ENCODE results near the gene FOXQ1. TPM values are rescaled to one million over a fixed set of nuclear protein-coding genes. Genes with fewer than 3 reads are reported as not detected.

The FOXQ1 gene
- total and polyA plus RNA-seq, 10 of the 15 experiments (the other 5 are each of a cell fraction or from before 2014, with no cell fraction given) = 0.08 TPM; not detected in 9

DNA sequence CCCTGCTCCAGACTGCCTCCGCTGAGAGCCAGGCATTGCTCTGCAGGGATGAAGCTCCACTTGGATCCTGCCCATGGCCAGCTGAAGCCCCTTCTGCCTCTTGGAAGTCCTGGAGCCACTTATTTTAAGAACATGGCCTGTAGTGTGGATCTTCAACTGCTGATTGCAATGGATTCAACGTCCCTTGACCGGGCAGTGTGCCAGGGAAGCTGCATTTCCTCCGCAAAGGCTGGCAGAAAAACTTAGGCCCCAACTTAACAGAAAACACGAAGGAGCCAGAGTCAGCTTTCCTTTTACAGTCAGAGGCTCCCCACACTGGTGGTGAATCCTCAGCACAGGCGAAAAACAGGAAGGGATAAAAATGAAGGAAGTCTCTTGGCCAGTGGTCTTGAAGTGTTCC lies 26.3 kb upstream of the FOXQ1 start:
- WGBS (ENCODE audit: insufficient coverage, insufficient replicate concordance, low lambda C conversion rate, missing lambda C conversion rate) = 15% methylated on average over 6 of the region's 6 CpGs

DNA sequence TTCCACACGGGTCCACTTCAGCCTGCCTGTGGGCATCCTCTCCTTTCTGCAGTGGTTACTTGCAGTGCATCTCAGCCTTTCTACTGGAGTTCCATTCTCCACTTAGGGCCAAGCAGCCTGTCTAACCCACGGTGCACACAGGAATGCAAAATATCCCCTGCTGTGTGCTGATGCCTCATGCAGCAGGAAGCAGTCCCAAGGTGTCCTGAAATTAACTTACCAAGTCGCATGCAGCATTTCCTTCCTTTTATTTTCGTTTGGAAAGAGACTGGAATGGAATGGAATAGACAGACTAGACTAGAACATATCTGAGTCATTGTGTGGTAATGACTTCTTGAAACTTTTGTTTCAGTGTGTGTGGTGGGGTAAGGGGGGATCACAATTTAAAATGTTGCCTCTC lies 25.9 kb upstream of the FOXQ1 start:
- BruUV-seq (replicated peaks) = no TSS peak
- no peak for TF ChIP-seq ZNF217 (IDR thresholded peaks at IDR 0.05)
- Histone ChIP-seq H3K36me3 (ENCODE audit: control insufficient read depth in 2 of 2, insufficient read depth in 2 of 2, low read length in 1 of 2) (no peaks in the 10 kb centered on the region), H3K4me3 (no peak overlapping the region), H3K9ac (ENCODE audit: control insufficient read depth, insufficient read depth, low read length) (no peak overlapping the region), H2AFZ (ENCODE audit: control insufficient read depth, low read depth, low read length) (no peak overlapping the region), H3K27ac (ENCODE audit: control insufficient read depth, insufficient read depth) (no peak overlapping the region), H3K4me1 (ENCODE audit: control insufficient read depth, insufficient read depth, low read length) (no peaks in the 10 kb centered on the region), H3K79me2 (ENCODE audit: control insufficient read depth, insufficient read depth, low read length) (no peaks in the 10 kb centered on the region), H3K4me2 (ENCODE audit: control insufficient read depth, insufficient read depth) (no peak overlapping the region), H4K20me1 (ENCODE audit: control insufficient read depth, insufficient read depth) (no peaks in the 10 kb centered on the region; the same call in 1 of the 2 replicates), H3K27me3 (replicated peaks in 1 of 2; ENCODE audit: control insufficient read depth in 2 of 2, insufficient read depth in 2 of 2, low read length in 1 of 2) (peaks cover 0 to 2% of the 10 kb centered on the region in 2 experiments; a peak in 2 of 4 replicates), H3K9me3 (replicated peaks; ENCODE audit: control insufficient read depth, insufficient read depth, low read length) (no peaks in the 10 kb centered on the region)
- ATAC-seq = no peak
- FAIRE-seq = no peak
- ChIA-PET RAD21 (ENCODE audit: unreplicated experiment) (no interaction called here), POLR2A (no interaction called here), CTCF (no interaction called here), SMC1A (ENCODE audit: uncharacterized antibody, unreplicated experiment) (no interaction called here)
- 0% methylated on average over 4 of the region's 4 CpGs for WGBS (ENCODE audit: insufficient coverage, insufficient replicate concordance, low lambda C conversion rate, missing lambda C conversion rate)
- in situ Hi-C loops (cut with MboI) (no loop called here), intact Hi-C loops (cut with micrococcal nuclease; ENCODE audit: unreplicated experiment) (no loop called here)
- no peak for DNase-seq (ENCODE audit: low read depth, low spot score)

More for the DNA sequence above, 26.3 kb upstream of the FOXQ1 start:
- H3K9me3 ChIP-seq (replicated peaks; ENCODE audit: control insufficient read depth, insufficient read depth, low read length) = no peaks in the 10 kb centered on the region
- no peak for ATAC-seq
- ChIA-PET POLR2A (no interaction called here), RAD21 (ENCODE audit: unreplicated experiment) (no interaction called here), SMC1A (ENCODE audit: uncharacterized antibody, unreplicated experiment) (no interaction called here), CTCF (no interaction called here)
- no peaks in the 10 kb centered on the region for H3K4me1 ChIP-seq (ENCODE audit: control insufficient read depth, insufficient read depth, low read length)
- no peaks in the 10 kb centered on the region for H3K36me3 ChIP-seq (ENCODE audit: control insufficient read depth in 2 of 2, insufficient read depth in 2 of 2, low read length in 1 of 2)
- H2AFZ ChIP-seq (ENCODE audit: control insufficient read depth, low read depth, low read length) = no peak overlapping the region
- no peak for FAIRE-seq
- no peaks in the 10 kb centered on the region; the same call in 1 of the 2 replicates for H4K20me1 ChIP-seq (ENCODE audit: control insufficient read depth, insufficient read depth)
- intact Hi-C loops (cut with micrococcal nuclease; ENCODE audit: unreplicated experiment) = no loop called here
- no peak for DNase-seq (ENCODE audit: low read depth, low spot score)
- TF ChIP-seq, protein P1, sequence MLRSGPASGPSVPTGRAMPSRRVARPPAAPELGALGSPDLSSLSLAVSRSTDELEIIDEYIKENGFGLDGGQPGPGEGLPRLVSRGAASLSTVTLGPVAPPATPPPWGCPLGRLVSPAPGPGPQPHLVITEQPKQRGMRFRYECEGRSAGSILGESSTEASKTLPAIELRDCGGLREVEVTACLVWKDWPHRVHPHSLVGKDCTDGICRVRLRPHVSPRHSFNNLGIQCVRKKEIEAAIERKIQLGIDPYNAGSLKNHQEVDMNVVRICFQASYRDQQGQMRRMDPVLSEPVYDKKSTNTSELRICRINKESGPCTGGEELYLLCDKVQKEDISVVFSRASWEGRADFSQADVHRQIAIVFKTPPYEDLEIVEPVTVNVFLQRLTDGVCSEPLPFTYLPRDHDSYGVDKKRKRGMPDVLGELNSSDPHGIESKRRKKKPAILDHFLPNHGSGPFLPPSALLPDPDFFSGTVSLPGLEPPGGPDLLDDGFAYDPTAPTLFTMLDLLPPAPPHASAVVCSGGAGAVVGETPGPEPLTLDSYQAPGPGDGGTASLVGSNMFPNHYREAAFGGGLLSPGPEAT (IDR thresholded peaks at IDR 0.05; ENCODE audit: low read depth) = no peak
- no peak for TF ChIP-seq EP300 (IDR thresholded peaks at IDR 0.05; ENCODE audit: borderline replicate concordance in 1 of 2, control insufficient read depth in 1 of 2, low read depth in 2 of 2, low read length in 2 of 2)
- TF ChIP-seq, protein P2, sequence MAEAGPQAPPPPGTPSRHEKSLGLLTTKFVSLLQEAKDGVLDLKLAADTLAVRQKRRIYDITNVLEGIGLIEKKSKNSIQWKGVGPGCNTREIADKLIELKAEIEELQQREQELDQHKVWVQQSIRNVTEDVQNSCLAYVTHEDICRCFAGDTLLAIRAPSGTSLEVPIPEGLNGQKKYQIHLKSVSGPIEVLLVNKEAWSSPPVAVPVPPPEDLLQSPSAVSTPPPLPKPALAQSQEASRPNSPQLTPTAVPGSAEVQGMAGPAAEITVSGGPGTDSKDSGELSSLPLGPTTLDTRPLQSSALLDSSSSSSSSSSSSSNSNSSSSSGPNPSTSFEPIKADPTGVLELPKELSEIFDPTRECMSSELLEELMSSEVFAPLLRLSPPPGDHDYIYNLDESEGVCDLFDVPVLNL (IDR thresholded peaks at IDR 0.05; ENCODE audit: low read depth, low read length) = no peak
- H3K4me2 ChIP-seq (ENCODE audit: control insufficient read depth, insufficient read depth) = no peak overlapping the region
- peaks cover 0 to 2% of the 10 kb centered on the region in 2 experiments; a peak in 2 of 4 replicates for H3K27me3 ChIP-seq (replicated peaks in 1 of 2; ENCODE audit: control insufficient read depth in 2 of 2, insufficient read depth in 2 of 2, low read length in 1 of 2)
- in situ Hi-C loops (cut with MboI) = no loop called here
- no TSS peak for BruUV-seq (replicated peaks)
- no peak overlapping the region for H3K27ac ChIP-seq (ENCODE audit: control insufficient read depth, insufficient read depth)
- no peak overlapping the region for H3K9ac ChIP-seq (ENCODE audit: control insufficient read depth, insufficient read depth, low read length)
- no peak overlapping the region for H3K4me3 ChIP-seq
- H3K79me2 ChIP-seq (ENCODE audit: control insufficient read depth, insufficient read depth, low read length) = no peaks in the 10 kb centered on the region
